ENCODE measurements around the gene SNAP47. TPM values are rescaled to one million over a fixed set of nuclear protein-coding genes. Genes with fewer than 3 reads are reported as not detected.

Gene SNAP47
- polyA plus RNA-seq, 3 donors, result 12.9 to 16.0 (median 15.0) TPM

DNA sequence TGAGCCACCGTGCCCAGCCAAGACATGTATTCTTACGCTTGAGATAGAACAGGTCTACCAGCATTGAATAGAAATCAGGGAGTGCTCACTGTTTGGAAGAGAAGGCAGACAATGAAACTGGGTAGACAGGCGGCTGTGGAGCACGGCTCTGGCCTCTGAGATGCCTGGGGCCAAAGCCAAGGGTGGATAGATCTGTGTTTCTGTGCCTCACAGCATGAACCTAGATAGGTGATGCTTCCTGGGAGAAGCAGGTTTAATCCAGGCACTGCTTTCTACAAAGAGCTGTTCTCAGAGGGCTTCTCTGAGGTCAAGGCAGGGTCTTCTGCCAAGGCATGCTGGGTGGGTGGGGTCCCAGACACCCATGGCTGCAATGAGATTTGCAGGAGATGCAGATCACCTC, 55.6 kb downstream of the SNAP47 start:
- 77 to 89% (median 89%) methylated on average over 4 of the region's 4 CpGs for WGBS, 3 donors
- no peak overlapping the region for H3K27ac ChIP-seq (ENCODE audit: low read depth, low read length)

DNA sequence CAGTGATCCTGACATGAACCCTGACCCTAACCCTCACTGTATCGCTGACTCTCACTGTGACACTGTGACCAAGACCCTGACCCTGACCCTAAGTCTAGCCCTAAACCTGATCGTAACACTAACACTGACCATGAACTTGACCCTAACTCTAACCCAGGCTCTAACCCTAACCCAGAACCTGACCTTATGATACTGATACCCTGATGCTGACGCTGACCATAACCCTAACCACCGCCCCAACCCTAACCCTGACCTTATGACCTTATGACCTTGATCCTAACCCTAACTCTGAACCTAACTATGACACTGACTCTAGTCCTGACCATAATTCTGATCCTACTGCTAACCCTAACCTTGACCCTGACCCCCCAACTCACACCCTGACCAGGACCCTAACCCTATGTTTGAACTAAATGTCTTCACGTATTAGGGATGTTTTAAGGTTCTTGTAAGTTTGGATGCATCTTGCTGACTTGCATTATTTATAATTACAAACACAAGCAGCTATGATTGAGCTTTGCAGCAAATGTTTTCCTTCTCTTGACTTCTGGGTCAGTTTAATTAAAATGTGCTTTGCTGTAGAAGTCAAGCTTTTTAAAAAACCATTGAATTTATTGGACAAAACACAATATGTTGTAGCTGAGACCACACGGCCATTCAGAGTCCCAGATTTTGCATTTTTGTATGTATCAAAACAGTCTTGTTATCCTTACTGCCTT, 56.3 kb downstream of the SNAP47 start:
- 88 to 90% (median 89%) methylated on average over 6 of the region's 6 CpGs for WGBS, 3 donors

DNA sequence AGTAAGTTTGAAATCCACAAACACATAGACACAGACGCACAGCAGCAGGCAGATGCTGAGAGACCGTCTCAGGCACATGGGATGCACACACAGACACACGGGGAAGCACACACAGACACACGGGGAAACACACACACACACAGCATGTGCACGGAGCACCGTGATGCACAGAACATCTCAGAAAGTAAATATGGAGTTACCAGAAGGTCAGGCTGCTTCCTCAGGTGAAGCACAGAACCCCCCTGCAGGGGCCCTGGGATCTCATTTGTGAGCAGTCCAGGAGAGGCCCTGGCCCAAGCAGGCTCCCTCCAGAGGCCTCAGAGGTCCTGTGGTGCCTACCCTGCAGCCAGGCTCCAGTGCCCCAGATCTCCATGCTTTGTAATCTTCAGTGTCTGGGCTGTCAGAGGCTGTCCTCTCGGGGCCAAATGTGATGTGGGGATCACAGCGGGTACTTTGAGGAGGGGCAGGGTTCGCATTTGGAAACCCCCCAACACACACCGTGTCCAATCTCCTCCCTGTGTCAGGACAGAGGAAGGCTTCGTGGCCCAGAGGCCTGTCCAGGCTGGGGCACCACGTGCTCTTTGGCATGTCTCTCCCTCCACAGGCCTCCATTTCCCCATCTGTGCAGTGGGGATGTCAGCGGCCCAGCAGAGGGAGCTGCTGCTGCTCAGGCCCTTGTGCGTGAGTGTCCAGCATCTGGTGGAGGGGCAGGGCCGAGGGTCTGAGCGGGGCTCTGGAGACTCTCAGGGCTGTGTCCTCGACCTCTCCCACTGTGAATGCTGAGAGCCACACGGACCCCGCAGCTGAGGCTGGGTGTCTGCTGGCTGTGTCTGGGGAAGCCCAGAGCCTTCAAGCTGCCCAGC, 57.2 kb downstream of the SNAP47 start:
- WGBS, 3 donors, result 87 to 90% (median 90%) methylated on average over 18 to 19 of the region's 19 CpGs
- no peak overlapping the region for H3K27ac ChIP-seq (ENCODE audit: low read depth, low read length)

More for the DNA sequence above, 56.3 kb downstream of the SNAP47 start:
- H3K27ac ChIP-seq (ENCODE audit: low read depth, low read length), result no peak overlapping the region

DNA sequence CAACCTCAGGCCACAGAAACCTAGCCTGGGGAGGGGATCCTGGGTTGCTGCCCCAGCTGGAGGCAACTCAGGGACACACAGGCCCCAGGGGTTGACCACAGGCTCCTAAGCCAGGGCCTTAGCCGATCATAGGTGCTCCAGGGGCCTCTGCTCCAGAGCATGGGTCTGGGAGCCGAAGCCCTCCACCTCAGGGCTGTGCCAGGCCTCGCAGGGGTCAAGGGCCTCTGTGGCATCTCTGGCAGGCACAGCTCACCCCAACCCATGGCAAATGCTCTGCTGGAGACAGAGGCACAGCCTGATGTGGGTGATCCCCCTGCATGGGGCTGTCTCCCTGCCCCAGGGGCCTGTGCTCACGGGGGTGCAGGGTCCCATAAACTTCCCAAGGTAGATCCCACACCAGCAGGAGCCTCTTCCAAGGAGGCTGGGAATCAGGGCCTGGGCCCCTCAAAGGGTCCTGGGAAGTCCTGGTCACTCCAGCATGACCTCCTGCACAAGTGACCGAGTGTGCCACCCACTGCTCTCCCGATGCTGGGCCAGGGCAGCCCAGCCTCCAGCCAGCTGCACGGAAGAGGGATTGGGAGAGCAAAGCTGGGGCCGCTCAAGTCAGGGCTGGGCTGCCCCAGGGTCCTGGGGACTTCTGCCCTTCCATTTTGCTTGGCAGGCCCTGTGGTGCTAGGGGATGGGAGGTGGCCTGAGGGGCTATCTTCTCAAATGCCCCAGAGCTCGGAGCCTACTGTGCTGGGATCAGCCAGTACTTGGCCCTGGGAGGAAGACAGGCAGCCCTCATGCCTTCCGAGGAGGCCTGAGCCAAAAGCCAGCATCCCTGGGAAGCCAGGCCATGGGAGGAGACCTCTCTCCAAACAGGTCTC, 58.1 kb downstream of the SNAP47 start:
- no peak overlapping the region for H3K27ac ChIP-seq (ENCODE audit: low read depth, low read length)
- 74 to 85% (median 81%) methylated on average over 8 to 10 of the region's 10 CpGs for WGBS, 3 donors

DNA sequence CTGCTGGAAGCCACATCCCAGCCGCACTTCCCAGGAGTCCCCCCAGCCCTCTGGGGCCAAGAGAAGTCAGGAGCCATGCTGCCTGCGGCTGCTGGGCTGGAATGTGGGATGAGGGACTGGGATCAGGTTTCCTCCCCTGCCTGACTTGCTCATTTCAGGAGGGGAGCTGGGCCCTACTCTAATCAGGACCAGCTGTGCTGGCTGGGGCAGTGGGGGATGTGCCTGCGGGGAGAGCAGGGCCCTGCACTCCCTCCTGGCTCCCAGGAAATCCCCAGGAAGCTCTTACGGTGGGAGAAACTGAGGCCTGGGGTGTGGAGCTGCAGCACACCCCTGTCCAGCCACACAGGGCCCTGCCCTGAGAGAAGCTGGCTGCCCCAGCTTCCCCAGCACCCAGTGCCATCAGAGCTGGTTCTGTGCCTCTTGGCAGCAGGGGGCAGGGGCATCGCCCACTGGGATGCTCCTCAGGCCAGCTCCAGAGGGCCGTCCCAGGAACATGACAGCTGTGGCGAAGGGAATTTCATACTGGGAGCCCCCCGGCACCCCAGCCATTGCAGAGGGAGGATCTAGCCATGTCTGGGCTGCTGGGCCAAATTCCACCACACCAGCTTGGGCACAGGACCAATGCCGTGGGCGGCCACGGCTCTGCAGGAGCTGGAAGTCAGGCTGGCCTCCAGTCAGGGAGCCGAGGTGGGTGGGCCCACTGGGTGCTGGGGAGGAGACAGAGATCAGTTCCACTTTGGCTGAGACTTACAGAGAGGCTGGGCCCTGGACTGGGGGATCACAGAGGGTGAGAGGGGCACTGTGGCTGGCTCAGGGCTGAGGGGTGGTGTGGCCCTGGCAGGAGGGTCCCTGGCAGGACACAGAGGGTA, 58.9 kb downstream of the SNAP47 start:
- WGBS, 3 donors, result 43 to 54% (median 50%) methylated on average over 12 of the region's 12 CpGs
- no peak overlapping the region for H3K27ac ChIP-seq (ENCODE audit: low read depth, low read length)

DNA sequence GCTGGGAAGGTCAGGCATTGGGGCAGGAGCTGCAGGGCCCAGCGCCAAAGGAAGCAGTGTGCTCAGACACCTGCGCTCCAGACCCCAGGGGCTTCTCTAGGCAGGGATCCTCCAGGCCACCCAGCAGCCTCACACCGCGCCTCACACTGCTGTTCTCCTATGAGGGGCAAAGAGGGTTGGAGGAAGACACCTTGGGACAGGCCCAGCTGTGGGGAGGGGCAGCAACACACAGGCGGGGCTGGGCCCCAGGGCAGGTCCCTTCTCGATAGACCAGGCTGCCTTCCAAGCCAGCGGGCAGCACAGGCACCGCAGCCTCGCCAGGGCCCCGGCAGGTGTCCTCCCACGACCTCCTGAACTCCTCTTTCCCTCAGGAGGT, 59.6 kb downstream of the SNAP47 start:
- 52 to 57% (median 55%) methylated on average over 7 to 11 of the region's 11 CpGs for WGBS, 3 donors
- H3K27ac ChIP-seq (ENCODE audit: low read depth, low read length), result no peak overlapping the region

DNA sequence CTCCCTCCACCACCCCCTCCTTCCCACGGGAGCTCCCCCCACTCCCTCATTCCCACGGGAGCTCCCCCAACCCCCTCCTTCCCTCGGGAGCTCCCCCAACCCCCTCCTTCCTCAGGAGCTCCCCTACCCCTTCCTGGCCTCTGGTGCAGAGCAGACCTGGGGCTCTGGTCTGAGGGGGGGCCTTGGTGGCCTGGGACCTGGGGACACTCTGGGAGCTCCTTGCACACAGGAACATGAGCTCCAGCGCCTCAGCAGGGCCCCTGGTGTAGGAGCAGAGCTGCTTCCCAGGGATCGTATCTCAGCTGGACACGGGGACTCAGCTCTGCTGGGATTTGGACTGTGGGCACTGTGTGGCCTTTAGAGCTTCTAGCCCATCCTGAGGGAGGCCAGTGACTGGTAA, 60.5 kb downstream of the SNAP47 start:
- 54 to 60% (median 56%) methylated on average over 6 of the region's 6 CpGs for WGBS, 3 donors
- H3K27ac ChIP-seq (ENCODE audit: low read depth, low read length), result no peak overlapping the region

DNA sequence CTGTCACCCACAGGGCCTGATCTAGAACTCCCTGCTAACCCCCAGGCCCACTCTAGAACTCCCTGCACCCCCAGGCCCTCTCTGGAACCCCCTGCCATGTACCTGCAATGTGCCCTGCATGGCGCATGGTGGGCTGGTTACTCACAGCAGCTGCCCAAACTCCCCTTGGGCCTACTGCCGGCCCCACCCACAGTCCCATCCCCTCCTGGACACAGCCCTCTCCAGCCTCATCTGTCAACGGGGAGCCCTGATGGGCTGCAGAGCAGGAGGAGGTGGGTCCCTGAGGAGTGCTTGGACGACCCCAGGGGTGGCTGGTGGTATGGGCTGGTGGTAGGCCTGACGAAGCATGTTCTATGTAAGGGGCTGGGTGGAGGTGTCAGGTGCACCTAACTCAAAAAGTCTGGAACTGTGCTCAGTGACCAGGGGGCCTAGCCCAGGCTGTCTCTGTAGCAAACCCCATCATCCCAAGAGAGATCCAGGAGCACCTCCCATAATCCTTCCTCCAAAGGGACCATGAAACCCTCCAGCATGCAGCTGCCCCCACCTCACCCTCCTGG, 61.2 kb downstream of the SNAP47 start:
- WGBS, 3 donors, result 88 to 90% (median 89%) methylated on average over 5 of the region's 5 CpGs
- H3K27ac ChIP-seq (ENCODE audit: low read depth, low read length), result no peak overlapping the region

DNA sequence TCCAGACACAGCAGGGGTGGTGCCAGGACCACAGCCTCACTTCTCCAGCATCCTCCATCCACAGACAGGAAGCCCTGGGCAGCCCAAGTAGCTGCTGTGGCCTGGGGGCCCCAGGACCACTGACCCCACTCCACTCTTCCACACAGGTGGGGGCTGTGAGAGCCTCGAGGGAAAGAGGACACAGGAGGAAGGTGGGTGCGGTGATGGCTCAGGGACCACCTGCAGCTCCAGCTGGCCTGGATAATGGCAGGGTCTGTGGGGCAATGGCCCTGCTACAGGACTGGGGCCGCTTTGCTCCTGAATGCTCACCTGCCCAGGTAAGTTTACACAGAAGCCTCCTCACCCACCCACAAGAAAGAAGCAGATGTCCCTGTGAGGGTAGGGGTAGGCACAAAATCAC, 61.9 kb downstream of the SNAP47 start:
- H3K27ac ChIP-seq (ENCODE audit: low read depth, low read length), result no peak overlapping the region
- WGBS, 3 donors, result 81 to 95% (median 90%) methylated on average over 3 of the region's 3 CpGs

DNA sequence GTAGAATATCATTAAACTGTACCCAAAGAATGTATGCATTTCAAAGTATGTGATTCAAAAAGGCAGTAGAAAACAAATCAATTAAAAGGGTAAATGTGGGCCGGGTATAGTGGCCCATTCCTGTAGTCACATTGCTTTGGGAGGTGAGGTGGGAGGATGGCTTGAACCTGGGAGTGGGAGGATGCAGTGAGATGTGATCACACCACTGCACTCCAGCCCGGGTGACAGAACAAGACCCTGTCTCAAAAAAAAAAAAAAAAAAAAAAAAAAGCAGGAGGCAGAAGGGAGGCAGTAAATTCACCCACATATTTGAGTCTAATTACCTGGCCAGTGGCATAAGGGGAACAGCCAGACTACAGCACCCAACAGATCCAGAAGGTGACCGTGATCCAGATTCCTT, 62.4 kb downstream of the SNAP47 start:
- H3K27ac ChIP-seq (ENCODE audit: low read depth, low read length), result no peak overlapping the region
- WGBS, 3 donors, result 82 to 89% (median 86%) methylated on average over 3 of the region's 3 CpGs

DNA sequence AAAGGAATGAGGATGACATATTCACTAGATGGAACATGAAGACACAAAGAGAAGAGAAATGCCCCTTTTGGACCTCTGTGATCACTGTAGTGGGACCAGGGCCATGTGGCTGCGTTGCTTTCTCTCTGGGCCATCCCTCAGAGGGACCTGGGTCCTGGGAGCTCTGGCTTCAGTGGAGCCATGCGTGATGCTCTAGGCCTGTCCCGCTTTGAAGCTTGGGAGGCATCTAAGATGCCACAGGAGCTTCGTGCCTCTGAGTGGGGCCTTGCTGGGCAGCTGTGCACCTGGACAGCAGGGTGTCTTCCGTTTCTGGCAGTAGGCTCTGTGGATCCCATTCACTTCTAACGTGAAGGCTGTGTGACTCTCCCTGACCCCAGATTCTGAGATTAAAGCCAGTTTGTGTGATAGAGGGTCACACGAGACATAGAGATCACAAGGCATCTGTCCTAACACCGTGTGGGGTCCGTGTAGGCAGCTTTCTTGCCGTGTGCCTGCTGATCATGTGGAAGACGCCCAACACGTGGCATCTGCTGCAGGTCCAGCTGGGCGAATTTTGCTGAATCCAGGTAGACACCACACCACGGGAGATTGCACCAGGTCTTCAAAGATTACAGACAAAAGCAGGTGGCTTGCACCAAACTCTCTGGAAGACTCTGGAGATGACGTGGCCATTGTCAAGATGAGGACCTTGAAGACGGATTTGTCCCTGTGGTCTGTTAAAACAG, 63.0 kb downstream of the SNAP47 start:
- H3K27ac ChIP-seq (ENCODE audit: low read depth, low read length), result no peak overlapping the region
- WGBS, 3 donors, result 75 to 87% (median 84%) methylated on average over 16 of the region's 16 CpGs

DNA sequence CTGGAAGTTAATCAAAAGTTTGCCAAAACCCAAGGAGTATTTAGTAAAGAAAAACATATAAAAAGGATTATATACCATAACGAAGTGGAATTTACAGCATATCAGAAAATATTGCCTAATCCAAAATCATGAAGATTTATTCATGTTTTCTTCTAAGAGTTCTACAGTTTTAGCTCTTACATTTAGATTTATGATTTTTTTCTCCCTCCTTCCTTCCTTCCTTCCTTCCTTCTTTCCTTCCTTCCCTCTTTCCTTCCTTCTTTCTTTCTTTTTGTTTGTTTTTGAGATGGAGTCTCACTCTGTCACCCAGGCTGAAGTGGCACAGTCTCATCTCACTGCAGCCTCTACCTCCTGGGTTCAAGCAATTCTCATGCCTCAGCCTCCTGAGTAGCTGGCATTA, 64.5 kb downstream of the SNAP47 start:
- H3K27ac ChIP-seq (ENCODE audit: low read depth, low read length), result no peak overlapping the region
- WGBS, 3 donors, result 77 to 86% (median 79%) methylated on average over 1 of the region's 1 CpG

DNA sequence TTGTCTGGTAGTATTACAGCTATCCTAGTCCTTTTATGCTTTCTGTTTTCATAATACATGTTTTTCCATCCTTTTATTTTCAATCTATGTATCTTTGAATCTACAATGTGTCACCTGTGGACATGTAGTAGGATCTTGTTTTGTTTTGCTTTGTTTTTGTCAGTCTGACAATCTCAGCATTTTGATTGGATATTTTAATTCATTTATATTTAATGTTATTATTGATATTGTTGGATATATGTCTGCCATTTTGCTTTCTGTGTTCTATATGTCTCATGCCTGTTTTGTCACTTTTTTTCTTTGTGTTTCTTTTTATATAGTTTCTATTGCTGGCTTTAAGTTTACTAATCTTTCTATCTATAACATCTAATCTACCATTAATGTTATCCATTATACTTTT, 68.7 kb downstream of the SNAP47 start:
- H3K27ac ChIP-seq (ENCODE audit: low read depth, low read length), result no peak overlapping the region

DNA sequence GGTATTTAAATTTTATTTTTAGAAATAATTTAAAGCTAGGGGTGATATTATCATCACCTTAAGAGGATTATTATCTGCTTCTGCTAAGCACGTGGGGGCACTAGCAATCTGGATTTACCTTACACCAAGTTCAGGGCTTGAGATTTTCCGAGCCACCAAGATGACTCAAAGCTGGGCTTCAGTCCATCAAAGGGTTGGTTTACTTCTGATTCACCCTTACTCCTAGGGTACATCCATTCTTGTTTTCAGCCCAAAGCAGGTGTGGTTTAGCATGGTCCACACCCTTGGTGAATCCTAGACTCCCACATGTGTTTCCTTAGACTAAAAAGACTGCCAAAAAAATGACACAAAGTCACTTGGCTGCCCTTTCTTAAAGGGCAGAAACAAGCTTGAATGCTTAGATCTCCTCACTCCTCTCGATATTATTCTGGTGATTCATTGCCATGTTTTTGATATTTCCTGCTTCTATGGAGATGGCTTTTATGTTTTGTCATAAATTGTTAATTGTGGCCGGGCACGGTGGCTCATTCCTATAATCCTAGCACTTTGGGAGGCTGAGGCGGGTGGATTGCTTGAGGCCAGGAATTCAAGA, 70.5 kb downstream of the SNAP47 start:
- 60 to 73% (median 61%) methylated on average over 6 of the region's 6 CpGs for WGBS, 3 donors
- H3K27ac ChIP-seq (ENCODE audit: low read depth, low read length), result no peak overlapping the region

DNA sequence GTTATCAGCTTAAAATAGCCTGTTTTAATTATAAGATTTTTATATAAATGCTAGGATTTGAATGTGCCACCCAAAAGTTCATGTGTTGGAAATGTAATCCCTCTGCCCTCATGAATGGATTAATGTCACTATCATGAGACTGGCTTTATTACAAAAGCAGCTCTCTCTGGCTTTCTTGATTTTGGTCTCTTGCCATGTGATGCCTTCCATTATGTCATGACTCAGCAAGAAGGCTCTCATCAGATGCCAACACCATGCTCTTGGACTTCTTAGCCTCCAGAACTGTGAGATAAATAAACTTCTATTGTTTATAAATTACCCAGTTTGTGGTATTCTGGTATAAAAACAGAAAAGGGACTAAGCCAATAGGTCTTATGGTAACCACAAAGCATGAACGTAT, 73.3 kb downstream of the SNAP47 start:
- H3K27ac ChIP-seq (ENCODE audit: low read depth, low read length), result no peak overlapping the region
- WGBS, 3 donors, result 53 to 66% (median 62%) methylated on average over 1 of the region's 1 CpG

DNA sequence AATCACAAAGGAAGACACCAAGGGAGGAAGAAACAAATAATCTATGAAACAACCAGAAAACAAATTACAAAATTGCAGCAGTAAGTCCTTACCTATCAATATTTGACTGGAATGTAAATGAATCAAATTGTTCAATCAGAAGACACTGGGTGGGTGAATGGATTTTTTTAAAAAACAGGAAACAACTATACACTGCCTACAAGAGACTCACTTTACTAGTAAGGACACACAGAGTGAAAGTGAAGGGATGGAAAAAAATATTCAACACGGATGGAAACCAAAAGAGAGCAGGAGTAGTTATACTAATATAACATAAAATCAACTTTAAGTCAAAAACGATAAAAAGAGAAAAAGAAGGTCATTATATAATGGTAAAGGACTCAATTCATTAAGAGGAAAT, 73.8 kb downstream of the SNAP47 start:
- no peak overlapping the region for H3K27ac ChIP-seq (ENCODE audit: low read depth, low read length)
- WGBS, 3 donors, result 83% methylated on average over 2 of the region's 2 CpGs

DNA sequence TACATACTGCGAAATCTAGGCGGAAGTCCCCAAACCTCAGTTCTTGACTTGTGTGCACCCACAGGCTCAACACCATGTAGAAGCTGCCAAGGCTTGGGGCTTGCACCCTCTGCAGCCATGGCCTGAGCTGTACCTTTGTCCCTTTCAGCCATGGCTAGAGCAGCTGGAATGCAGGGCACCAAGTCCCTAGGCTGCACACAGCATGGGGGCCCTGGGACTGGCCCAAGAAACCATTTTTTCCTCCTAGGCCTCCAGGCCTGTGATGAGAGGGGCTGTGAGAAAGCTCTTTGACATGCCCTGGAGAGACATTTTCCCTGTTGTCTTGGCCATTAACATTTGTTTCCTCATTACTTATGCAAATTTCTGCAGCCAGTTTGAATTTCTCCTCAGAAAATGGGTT, 78.7 kb downstream of the SNAP47 start:
- 97 to 100% (median 100%) methylated on average over 2 of the region's 2 CpGs for WGBS, 3 donors
- no peak overlapping the region for H3K27ac ChIP-seq (ENCODE audit: low read depth, low read length)

Data from adipose tissue (tissue), 3 donors.